H1 (cell line): ENCODE measurements around the gene COL11A2. TPM values are rescaled to one million over a fixed set of nuclear protein-coding genes. Genes with fewer than 3 reads are reported as not detected.
A peak's percentile ranks its signal among the peaks of the same experiment; 100 is the strongest.

Source experiments
- CTCF ChIA-PET: fragments of 300-600 bp; sonication (Branson Sonifier 250); formaldehyde crosslinking; loops from one replicate; lab custom pipeline; 2021; ENCODE audit not compliant: partially characterized antibody; lab: Charles Lee
- POLR2A ChIA-PET: fragments of 300-600 bp; sonication (Branson Sonifier 250); formaldehyde crosslinking; loops from one replicate; lab custom pipeline; 2021; ENCODE audit warnings: inconsistent platforms; ENCODE audit not compliant: partially characterized antibody; lab: Charles Lee
- DNase-seq, 2 experiments: peaks; one replicate each; pipeline versions ENCODE4 v3.0.0 to v3.0.0-alpha.2; 2010 to 2022; ENCODE audit warnings: low spot score in 2 of 2, low read depth in 1 of 2, mixed read lengths in 1 of 2
- FAIRE-seq: peaks from 2 replicates; lab custom pipeline; 2011; peaks lifted over from hg19 to GRCh38; lab: Jason Lieb, UNC
- H2AFZ ChIP-seq: 2 replicates; pipeline ENCODE4 v1.8.1; 2012; ENCODE audit warnings: low read length, inconsistent platforms
- H2AK5ac ChIP-seq: 2 replicates; pipeline ENCODE4 v1.6.1; 2013; ENCODE audit warnings: low read depth, low read length
- H2BK120ac ChIP-seq: replicated peaks from 2 replicates; pipeline ENCODE3; 2013; ENCODE audit warnings: low read depth, low read length, inconsistent platforms
- H2BK12ac ChIP-seq: 2 replicates; pipeline ENCODE4 v1.6.1; 2013; ENCODE audit warnings: low read depth, low read length
- H2BK15ac ChIP-seq: 2 replicates; pipeline ENCODE4 v1.6.1; 2013; ENCODE audit warnings: low read length
- H2BK20ac ChIP-seq: 2 replicates; pipeline ENCODE4 v1.6.1; 2013; ENCODE audit warnings: low read length
- H2BK5ac ChIP-seq: 2 replicates; pipeline ENCODE4 v1.6.1; 2013; ENCODE audit warnings: low read depth, low read length
- H3K14ac ChIP-seq: 2 replicates; pipeline ENCODE4 v1.6.1; 2013; ENCODE audit warnings: inconsistent platforms; ENCODE audit not compliant: insufficient read length
- H3K18ac ChIP-seq: 2 replicates; pipeline ENCODE4 v1.6.1; 2013; ENCODE audit warnings: low read length; ENCODE audit errors: extremely low read depth
- H3K23ac ChIP-seq: 2 replicates; pipeline ENCODE4 v1.6.1; 2013; ENCODE audit warnings: inconsistent platforms; ENCODE audit not compliant: insufficient read length
- H3K23me2 ChIP-seq: 2 replicates; pipeline ENCODE4 v1.6.1; 2013; ENCODE audit warnings: low read depth, low read length
- H3K27ac ChIP-seq: 2 replicates; pipeline ENCODE4 v1.6.1; 2011; ENCODE audit warnings: low read depth, low read length, inconsistent platforms
- H3K27me3 ChIP-seq, 4 experiments: replicated peaks in 1 of 4; 1 replicate in 1 of 4; 2 replicates in 3 of 4; pipeline versions ENCODE4 v1.6.1 to v1.8.1; 2011 to 2013; ENCODE audit warnings: low read length in 3 of 4, mild to moderate bottlenecking in 3 of 4, inconsistent platforms in 2 of 4, mixed read lengths in 2 of 4, moderate library complexity in 1 of 4; ENCODE audit not compliant: control insufficient read depth in 3 of 4, insufficient read depth in 3 of 4; ENCODE audit errors: extremely low read depth in 1 of 4
- H3K36me3 ChIP-seq, 4 experiments: 2 replicates each; pipeline versions ENCODE4 v1.6.1 to v1.8.1; 2011 to 2013; ENCODE audit warnings: mild to moderate bottlenecking in 4 of 4, low read length in 3 of 4, moderate library complexity in 2 of 4, control low read depth in 1 of 4, inconsistent platforms in 1 of 4; ENCODE audit not compliant: insufficient read depth in 4 of 4, control insufficient read depth in 2 of 4
- H3K4ac ChIP-seq: replicated peaks from 2 replicates; pipeline ENCODE3; 2013; ENCODE audit warnings: low read length, low read depth, mixed read lengths, inconsistent platforms; ENCODE audit not compliant: insufficient read length
- H3K4me1 ChIP-seq, 4 experiments: replicated peaks in 1 of 4; 1 replicate in 1 of 4; 2 replicates in 3 of 4; pipeline versions ENCODE4 v1.6.1 to v1.8.1; 2011 to 2013; ENCODE audit warnings: low read length in 3 of 4, inconsistent platforms in 2 of 4, mixed read lengths in 1 of 4; ENCODE audit not compliant: insufficient read depth in 4 of 4, control insufficient read depth in 3 of 4
- H3K4me2 ChIP-seq, 2 experiments: 2 replicates each; pipeline versions ENCODE4 v1.6.1 to v1.8.1; 2011 to 2013; ENCODE audit warnings: low read depth in 2 of 2, low read length in 2 of 2, control low read depth in 1 of 2, inconsistent platforms in 1 of 2, mild to moderate bottlenecking in 1 of 2; ENCODE audit not compliant: insufficient read depth in 1 of 2
- H3K4me3 ChIP-seq, 4 experiments: fragments of 200-600, 300-600 bp in 1 of 4; sonication (generic), shearing (Covaris generic), sonication (Bioruptor Twin) in 1 of 4; 2 replicates each; pipeline versions ENCODE4 v1.5.1 to v1.8.1; 2011 to 2016; ENCODE audit warnings: low read length in 4 of 4, low read depth in 3 of 4, control low read depth in 2 of 4, inconsistent platforms in 2 of 4, mild to moderate bottlenecking in 2 of 4, mixed read lengths in 1 of 4, moderate library complexity in 1 of 4; ENCODE audit not compliant: insufficient read depth in 2 of 4; ENCODE audit errors: extremely low read depth in 1 of 4
- H3K56ac ChIP-seq: replicated peaks from 2 replicates; pipeline ENCODE3; 2013; ENCODE audit warnings: low read depth, mild to moderate bottlenecking, mixed read lengths, low read length, inconsistent platforms; ENCODE audit not compliant: insufficient read length
- H3K79me1 ChIP-seq: 2 replicates; pipeline ENCODE4 v1.6.1; 2013; ENCODE audit warnings: low read depth, low read length, control low read depth
- H3K79me2 ChIP-seq, 2 experiments: 2 replicates each; pipeline versions ENCODE4 v1.6.1 to v1.8.1; 2012 to 2013; ENCODE audit warnings: low read length in 2 of 2, mild to moderate bottlenecking in 2 of 2, inconsistent platforms in 1 of 2; ENCODE audit not compliant: insufficient read depth in 2 of 2, control insufficient read depth in 1 of 2
- H3K9ac ChIP-seq, 4 experiments: replicated peaks in 1 of 4; 1 replicate in 1 of 4; 2 replicates in 3 of 4; pipeline versions ENCODE4 v1.6.1 to v1.8.1; 2011 to 2013; ENCODE audit warnings: low read depth in 3 of 4, low read length in 3 of 4, control low read depth in 2 of 4, mild to moderate bottlenecking in 2 of 4, moderate library complexity in 2 of 4, inconsistent platforms in 1 of 4; ENCODE audit errors: extremely low read depth in 1 of 4
- H3K9me3 ChIP-seq, 2 experiments: 2 replicates each; pipeline versions ENCODE4 v1.6.1 to v1.8.1; 2012 to 2013; ENCODE audit warnings: mild to moderate bottlenecking in 2 of 2, moderate library complexity in 2 of 2, control low read depth in 1 of 2, inconsistent platforms in 1 of 2, low read depth in 1 of 2, low read length in 1 of 2, mixed read lengths in 1 of 2; ENCODE audit not compliant: insufficient read depth in 2 of 2
- H4K20me1 ChIP-seq, 2 experiments: replicated peaks in 1 of 2; 2 replicates each; pipeline versions ENCODE3 to v1.8.1; 2011 to 2013; ENCODE audit warnings: inconsistent platforms in 2 of 2, low read length in 2 of 2, mild to moderate bottlenecking in 1 of 2; ENCODE audit not compliant: insufficient read depth in 2 of 2, control insufficient read depth in 1 of 2
- H4K5ac ChIP-seq: 2 replicates; pipeline ENCODE4 v1.6.1; 2013; ENCODE audit warnings: low read length, low read depth, mixed read lengths, inconsistent platforms; ENCODE audit not compliant: insufficient read length
- H4K8ac ChIP-seq: 2 replicates; pipeline ENCODE4 v1.8.0; 2013; ENCODE audit warnings: mild to moderate bottlenecking, moderate library complexity, low read length, inconsistent platforms; ENCODE audit not compliant: insufficient read depth; ENCODE audit errors: extremely low read depth
- H4K91ac ChIP-seq: replicated peaks from 2 replicates; pipeline ENCODE3; 2013; ENCODE audit warnings: low read length, mixed read lengths, inconsistent platforms; ENCODE audit not compliant: insufficient read length
- BRCA1 ChIP-seq: IDR thresholded peaks from 2 replicates; pipeline ENCODE4 v1.6.1; 2012; ENCODE audit warnings: low read depth, low read length, improper control_type of control experiment
- CBX8 ChIP-seq: fragments of 300-800, 300-1000 bp; sonication (generic); IDR thresholded peaks from 2 replicates; pipeline ENCODE4 v1.7.1; 2016; ENCODE audit warnings: low read depth, low read length, borderline replicate concordance
- GABPA ChIP-seq: IDR thresholded peaks from 2 replicates; pipeline ENCODE4 v1.6.1; 2011; ENCODE audit warnings: mild to moderate bottlenecking, low read length, moderate library complexity, borderline replicate concordance; ENCODE audit not compliant: insufficient read depth
- KDM5A ChIP-seq: fragments of 200-600 bp; IDR thresholded peaks from 2 replicates; pipeline ENCODE4 v1.7.1; 2012; ENCODE audit warnings: mild to moderate bottlenecking, low read length, inconsistent platforms, mixed read lengths
- NRF1 ChIP-seq: IDR thresholded peaks from 2 replicates; pipeline ENCODE4 v1.6.1; 2011; ENCODE audit warnings: mild to moderate bottlenecking, low read depth, low read length, improper control_type of control experiment
- PHF8 ChIP-seq: fragments of 200-600 bp; sonication (generic); conservative IDR thresholded peaks from 2 replicates; pipeline ENCODE4 v1.7.1; 2012; ENCODE audit warnings: low read depth, mild to moderate bottlenecking, inconsistent platforms, low read length, moderate library complexity
- RXRA ChIP-seq: IDR thresholded peaks from 2 replicates; pipeline ENCODE4 v1.6.1; 2011; ENCODE audit warnings: low read depth, mild to moderate bottlenecking, low read length, moderate library complexity; ENCODE audit not compliant: insufficient read depth
- SRF ChIP-seq: IDR thresholded peaks from 2 replicates; pipeline ENCODE4 v1.6.1; 2011; ENCODE audit warnings: mild to moderate bottlenecking, low read depth, low read length, moderate library complexity
- SUZ12 ChIP-seq: fragments of 200-600 bp; sonication (generic); IDR thresholded peaks from 2 replicates; pipeline ENCODE4 v1.6.1; 2012; ENCODE audit warnings: mild to moderate bottlenecking, inconsistent platforms, low read length, moderate library complexity, mixed read lengths
- WGBS, 2 experiments: shearing (Covaris generic) in 1 of 2; methylation state at CpG; one replicate each; pipeline versions ENCODE4 v1.1.6 to v1.1.7; 2013 to 2015; ENCODE audit warnings: low lambda C conversion rate in 2 of 2, mixed read lengths in 2 of 2, inconsistent platforms in 1 of 2, low coverage in 1 of 2, missing lambda C conversion rate in 1 of 2; ENCODE audit not compliant: insufficient replicate concordance in 2 of 2, insufficient coverage in 1 of 2, insufficient read length in 1 of 2; ENCODE audit errors: extremely low coverage in 1 of 2, missing lambda C conversion rate in 1 of 2; 5-methylcytosine and 5-hydroxymethylcytosine counted together
- polyA plus RNA-seq, 7 experiments: library from polyadenylated mRNA; depleted of rRNA in 3 of 7; stranded (reverse) in 5 of 7; unstranded in 2 of 7; fragments of >200 nt in 5 of 7; fragments of 200-250 nt in 2 of 7; gene quantifications; 1 replicate in 5 of 7; 2 replicates in 1 of 7; 4 replicates in 1 of 7; pipeline versions ENCODE4 v1.2.1 to v1.2.3, GENCODE V29; 2011 to 2013; ENCODE audit warnings: missing spikeins in 2 of 7, mixed read lengths in 2 of 7
- total RNA-seq: library from RNA; stranded (reverse); fragmentation: NEBNext Ultra II Directional; extraction: Animal tissue kit (Norgen Biotek cat#: 25700); gene quantifications from 2 replicates; pipeline ENCODE4 v1.2.1, GENCODE V29; 2021
- TF ChIP-seq, protein P1 (sequence below): IDR thresholded peaks from 2 replicates; pipeline ENCODE4 v1.6.1; 2011; ENCODE audit warnings: low read length, improper control_type of control experiment

The COL11A2 gene
- total and polyA plus RNA-seq, 2 of the 8 experiments (the other 6 are each of a cell fraction or from before 2014, with no cell fraction given): 2.8 to 3.8 TPM

GRCh38 chr6:33215271-33216116, 23.2 kb upstream of the COL11A2 start:
- POLR2A ChIA-PET: no interaction called here
- DNase-seq: no peak
- no peak overlapping the region for H2AK5ac ChIP-seq
- TF ChIP-seq NRF1 (no peak), PHF8 (no peak), CBX8 (no peak), BRCA1 (no peak), SRF (no peak), GABPA (no peak), RXRA (no peak), SUZ12 (no peak), KDM5A (no peak)
- TF ChIP-seq, protein P1, sequence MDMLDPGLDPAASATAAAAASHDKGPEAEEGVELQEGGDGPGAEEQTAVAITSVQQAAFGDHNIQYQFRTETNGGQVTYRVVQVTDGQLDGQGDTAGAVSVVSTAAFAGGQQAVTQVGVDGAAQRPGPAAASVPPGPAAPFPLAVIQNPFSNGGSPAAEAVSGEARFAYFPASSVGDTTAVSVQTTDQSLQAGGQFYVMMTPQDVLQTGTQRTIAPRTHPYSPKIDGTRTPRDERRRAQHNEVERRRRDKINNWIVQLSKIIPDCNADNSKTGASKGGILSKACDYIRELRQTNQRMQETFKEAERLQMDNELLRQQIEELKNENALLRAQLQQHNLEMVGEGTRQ: no peak

More at GRCh38 chr6:33215271-33216116, 23.2 kb upstream of the COL11A2 start:
- H3K79me1 ChIP-seq: no peaks in the 10 kb centered on the region
- H3K27ac ChIP-seq: no peak overlapping the region
- no peak overlapping the region for H2BK15ac ChIP-seq
- peaks cover 39 to 88% (median 78%) of the 10 kb centered on the region in 4 experiments for H3K27me3 ChIP-seq
- H3K4me2 ChIP-seq: no peak overlapping the region; a peak in 1 of 4 replicates
- no peak overlapping the region for H2BK5ac ChIP-seq
- no peak overlapping the region for H3K23ac ChIP-seq
- H4K8ac ChIP-seq: no peak overlapping the region
- H3K4ac ChIP-seq: no peak overlapping the region
- no peak overlapping the region for H3K14ac ChIP-seq
- FAIRE-seq: no peak
- peaks cover 0 to 13% (median 3%) of the 10 kb centered on the region in 4 experiments; a peak in 6 of 7 replicates for H3K4me1 ChIP-seq
- no peak overlapping the region for H3K4me3 ChIP-seq
- H3K56ac ChIP-seq: no peak overlapping the region
- no peak overlapping the region for H2AFZ ChIP-seq
- H2BK20ac ChIP-seq: peak overlapping the region; percentile 64; the same call in 1 of the 2 replicates
- no peak overlapping the region for H2BK12ac ChIP-seq
- no peak overlapping the region for H3K18ac ChIP-seq
- H3K36me3 ChIP-seq: peaks cover 0 to 5% (median 0%) of the 10 kb centered on the region in 4 experiments; a peak in 1 of 8 replicates
- H3K9ac ChIP-seq: no peak overlapping the region
- WGBS, 2 experiments: 77% methylated on average over 9 of the region's 9 CpGs; no CpG with 5 or more reads in 1 of the 2 experiments
- H4K91ac ChIP-seq: no peak overlapping the region
- CTCF ChIA-PET: interaction anchor here (0.6 to 2.3 kb wide), 4 partner anchors 10 to 231 kb away, joined by 3 to 6 read pairs (median 3); partner anchors contain the start of gene HSD17B8
- no peak overlapping the region for H2BK120ac ChIP-seq
- peaks cover 2 to 8% of the 10 kb centered on the region in 2 experiments for H4K20me1 ChIP-seq
- no peak overlapping the region for H4K5ac ChIP-seq
- H3K9me3 ChIP-seq: no peaks in the 10 kb centered on the region
- peaks cover 11% of the 10 kb centered on the region; the same call in 1 of the 2 replicates for H3K23me2 ChIP-seq
- no peaks in the 10 kb centered on the region for H3K79me2 ChIP-seq
